ENCODE data around the gene SLC25A47.
"Not testable (repeated sequence)": the region's sequence is repeated elsewhere in the genome, so short reads cannot be mapped to it uniquely, and the experiment has no call there.

The SLC25A47 gene

GRCh38 chr14:100309028-100309737 lies 14.0 kb upstream of the SLC25A47 start:
- Histone ChIP-seq H3K4me2 (ENCODE audit: low read depth, low read length) (no peak overlapping the region), H3F3A (ENCODE audit: insufficient read depth, low read length) (no peaks in the 10 kb centered on the region), H2AFZ (ENCODE audit: low read length) (no peak overlapping the region), H3K9ac (ENCODE audit: low read length) (no peak overlapping the region), H3K9me3 (replicated peaks; ENCODE audit: insufficient read depth, low read length) (no peaks in the 10 kb centered on the region), H3K27me3 (replicated peaks; ENCODE audit: insufficient read depth, low read length) (peaks cover 7% of the 10 kb centered on the region; the same call in 1 of the 2 replicates), H3K79me2 (ENCODE audit: low read length) (no peaks in the 10 kb centered on the region), H4K20me1 (ENCODE audit: insufficient read depth, low read length) (no peaks in the 10 kb centered on the region), H3K36me3 (replicated peaks; ENCODE audit: insufficient read depth, low read length) (no peaks in the 10 kb centered on the region), H3K4me3 (ENCODE audit: low read length) (no peak overlapping the region), H3K4me1 (ENCODE audit: low read length) (no peaks in the 10 kb centered on the region), H3K27ac (ENCODE audit: low read length) (no peak overlapping the region), H3K9me2 (replicated peaks; ENCODE audit: insufficient read depth, low read length) (no peaks in the 10 kb centered on the region)
- TF ChIP-seq CTCF (IDR thresholded peaks at IDR 0.05; ENCODE audit: low read length) (no peak), EZH2 (optimal IDR thresholded peaks at IDR 0.05; ENCODE audit: low read depth, low read length) (no peak), EZH2phosphoT487 (IDR thresholded peaks at IDR 0.05; ENCODE audit: low read length) (no peak)
- no peak for DNase-seq

DNA sequence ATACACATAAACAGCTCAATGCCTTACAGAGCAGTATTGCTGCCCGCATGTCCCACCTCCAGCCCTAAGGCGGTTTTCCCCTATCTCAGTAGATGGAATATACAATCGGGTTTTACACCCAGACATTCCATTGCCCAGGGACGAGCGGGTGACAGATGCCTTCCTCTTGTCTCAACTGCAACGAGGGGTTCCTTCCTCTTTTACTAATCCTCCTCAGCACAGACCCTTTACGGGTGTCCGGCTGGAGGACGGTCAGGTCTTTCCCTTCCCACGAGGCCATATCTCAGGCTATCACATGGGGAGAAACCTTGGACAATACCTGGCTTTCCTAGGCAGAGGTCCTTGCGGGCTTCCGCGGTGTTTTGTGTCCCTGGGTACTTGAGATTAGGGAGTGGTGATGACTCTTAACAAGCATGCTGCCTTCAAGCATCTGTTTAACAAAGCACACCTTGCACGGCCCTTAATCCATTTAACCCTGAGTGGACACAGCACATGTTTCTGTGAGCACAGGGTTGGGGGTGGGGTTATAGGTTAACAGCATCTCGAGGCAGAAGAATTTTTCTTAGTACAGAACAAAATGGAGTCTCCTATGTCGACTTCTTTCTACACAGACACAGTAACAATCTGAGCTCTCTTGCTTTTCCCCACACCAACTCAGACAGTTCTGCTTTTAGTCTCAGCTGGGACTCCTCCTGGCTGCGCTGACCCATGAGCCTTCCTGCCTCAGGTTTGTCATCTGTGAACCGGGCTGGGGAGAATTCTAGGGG lies 10.8 kb upstream of the SLC25A47 start:
- DNase-seq; H3K27ac ChIP-seq (ENCODE audit: low read length); H3K27me3 ChIP-seq (replicated peaks; ENCODE audit: insufficient read depth, low read length); H3K36me3 ChIP-seq (replicated peaks; ENCODE audit: insufficient read depth, low read length); H3K9ac ChIP-seq (ENCODE audit: low read length); H3K4me2 ChIP-seq (ENCODE audit: low read depth, low read length); H3K79me2 ChIP-seq (ENCODE audit: low read length); H3K4me1 ChIP-seq (ENCODE audit: low read length); H3K9me3 ChIP-seq (replicated peaks; ENCODE audit: insufficient read depth, low read length); H3K9me2 ChIP-seq (replicated peaks; ENCODE audit: insufficient read depth, low read length); H3F3A ChIP-seq (ENCODE audit: insufficient read depth, low read length); H2AFZ ChIP-seq (ENCODE audit: low read length); H3K4me3 ChIP-seq (ENCODE audit: low read length); H4K20me1 ChIP-seq (ENCODE audit: insufficient read depth, low read length): not testable (repeated sequence)

- H3K9ac ChIP-seq (ENCODE audit: low read length) = no peak overlapping the region
Measured at GRCh38 chr14:100312877-100313400, 10.2 kb upstream of the SLC25A47 start.

DNA sequence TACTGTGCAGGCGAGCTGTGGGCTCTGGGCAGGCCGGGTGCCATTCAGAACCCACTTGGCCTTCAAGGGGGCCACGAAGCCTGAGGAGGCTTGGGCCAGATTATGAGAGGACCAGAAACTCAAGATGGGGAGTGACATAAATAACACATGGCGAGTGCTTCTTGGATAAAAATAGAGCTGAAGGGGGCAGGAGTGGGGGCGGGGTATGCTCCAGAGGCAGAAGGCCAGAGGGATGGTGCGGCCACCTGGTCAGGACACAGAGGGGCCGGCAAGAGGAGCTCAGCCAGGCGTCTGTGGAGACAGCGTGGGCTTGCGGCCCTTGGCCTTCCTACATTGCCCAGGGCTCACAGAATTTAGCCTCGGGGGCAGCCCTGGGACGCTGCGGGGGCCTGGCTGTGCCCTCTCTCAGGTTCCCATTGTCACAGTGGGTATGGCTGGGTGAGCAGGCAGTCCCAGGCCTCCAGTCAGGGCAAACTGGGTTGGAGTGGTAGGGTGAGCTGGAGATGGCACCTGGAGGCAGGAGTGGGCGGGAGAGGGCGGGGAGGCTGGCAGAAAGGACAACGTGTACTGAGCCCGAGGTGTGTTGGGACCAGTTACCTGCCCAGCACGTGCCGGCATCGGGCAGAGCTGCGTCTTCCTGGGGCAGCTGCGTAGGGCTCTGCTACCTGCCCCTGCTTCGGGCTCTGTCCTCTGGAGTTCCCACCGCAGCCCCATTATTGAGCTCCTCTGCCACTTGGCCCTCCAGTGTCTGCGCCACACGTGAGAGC lies 9.5 kb upstream of the SLC25A47 start:
- H3K36me3 ChIP-seq (replicated peaks; ENCODE audit: insufficient read depth, low read length) = no peaks in the 10 kb centered on the region
- H3K4me2 ChIP-seq (ENCODE audit: low read depth, low read length) = no peak overlapping the region
- no peaks in the 10 kb centered on the region for H3F3A ChIP-seq (ENCODE audit: insufficient read depth, low read length)
- H4K20me1 ChIP-seq (ENCODE audit: insufficient read depth, low read length) = no peaks in the 10 kb centered on the region
- H3K4me1 ChIP-seq (ENCODE audit: low read length) = no peaks in the 10 kb centered on the region
- no peak overlapping the region for H3K27ac ChIP-seq (ENCODE audit: low read length)
- no peak overlapping the region for H2AFZ ChIP-seq (ENCODE audit: low read length)
- H3K9me3 ChIP-seq (replicated peaks; ENCODE audit: insufficient read depth, low read length) = no peaks in the 10 kb centered on the region
- H3K9me2 ChIP-seq (replicated peaks; ENCODE audit: insufficient read depth, low read length) = no peaks in the 10 kb centered on the region
- H3K79me2 ChIP-seq (ENCODE audit: low read length) = no peaks in the 10 kb centered on the region
- H3K9ac ChIP-seq (ENCODE audit: low read length) = no peak overlapping the region
- no peak for DNase-seq
- H3K27me3 ChIP-seq (replicated peaks; ENCODE audit: insufficient read depth, low read length) = no peaks in the 10 kb centered on the region
- H3K4me3 ChIP-seq (ENCODE audit: low read length) = no peak overlapping the region
- no peak for TF ChIP-seq EZH2phosphoT487 (IDR thresholded peaks at IDR 0.05; ENCODE audit: low read length)
- no peak for TF ChIP-seq CTCF (IDR thresholded peaks at IDR 0.05; ENCODE audit: low read length)
- TF ChIP-seq EZH2 (optimal IDR thresholded peaks at IDR 0.05; ENCODE audit: low read depth, low read length) = no peak

More at GRCh38 chr14:100312877-100313400, 10.2 kb upstream of the SLC25A47 start:
- Histone ChIP-seq H3K4me2 (ENCODE audit: low read depth, low read length) (no peak overlapping the region), H3K9me3 (replicated peaks; ENCODE audit: insufficient read depth, low read length) (no peaks in the 10 kb centered on the region), H3F3A (ENCODE audit: insufficient read depth, low read length) (no peaks in the 10 kb centered on the region), H3K36me3 (replicated peaks; ENCODE audit: insufficient read depth, low read length) (no peaks in the 10 kb centered on the region), H3K9me2 (replicated peaks; ENCODE audit: insufficient read depth, low read length) (no peaks in the 10 kb centered on the region), H4K20me1 (ENCODE audit: insufficient read depth, low read length) (no peaks in the 10 kb centered on the region), H3K79me2 (ENCODE audit: low read length) (no peaks in the 10 kb centered on the region), H3K4me3 (ENCODE audit: low read length) (no peak overlapping the region), H3K27ac (ENCODE audit: low read length) (no peak overlapping the region), H3K4me1 (ENCODE audit: low read length) (no peaks in the 10 kb centered on the region), H2AFZ (ENCODE audit: low read length) (no peak overlapping the region), H3K27me3 (replicated peaks; ENCODE audit: insufficient read depth, low read length) (no peaks in the 10 kb centered on the region)
- DNase-seq = no peak
- no peak for TF ChIP-seq EZH2phosphoT487 (IDR thresholded peaks at IDR 0.05; ENCODE audit: low read length)

All from MM.1S (cell line).